COLO668 (cell line): ENCODE results near the gene C11orf24.
A peak's percentile ranks its signal among the peaks of the same experiment; 100 is the strongest.
"Not testable (repeated sequence)": the region's sequence is repeated elsewhere in the genome, so short reads cannot be mapped to it uniquely, and the experiment has no call there.

ENCODE experiments used
- DNase-seq: peaks from one replicate; lab custom pipeline; 2025; ENCODE audit not compliant: unreplicated experiment; lab: John Stamatoyannopoulos, UW

C11orf24 gene

DNA sequence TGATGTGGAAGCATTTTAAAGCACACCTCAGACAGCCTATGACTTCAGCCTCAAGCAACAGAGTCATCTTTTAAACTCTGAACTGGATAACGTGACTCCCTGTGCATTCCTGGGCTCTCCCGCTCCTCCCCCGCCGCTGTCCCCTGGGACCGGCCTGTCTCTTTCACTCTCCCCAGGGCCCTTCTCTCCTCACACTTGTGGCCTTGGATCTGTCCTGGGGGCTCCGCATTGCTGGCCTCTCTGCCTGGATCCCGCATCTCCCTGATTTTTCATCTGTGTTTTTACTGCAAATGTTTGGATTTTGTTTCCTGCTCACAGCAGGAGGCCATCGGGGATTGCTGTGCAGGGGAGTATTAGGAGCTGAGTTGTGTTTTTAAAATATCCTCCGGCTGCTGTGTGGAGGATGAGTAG is 15.4 kb downstream of the C11orf24 start:
- DNase-seq, result no peak

DNA sequence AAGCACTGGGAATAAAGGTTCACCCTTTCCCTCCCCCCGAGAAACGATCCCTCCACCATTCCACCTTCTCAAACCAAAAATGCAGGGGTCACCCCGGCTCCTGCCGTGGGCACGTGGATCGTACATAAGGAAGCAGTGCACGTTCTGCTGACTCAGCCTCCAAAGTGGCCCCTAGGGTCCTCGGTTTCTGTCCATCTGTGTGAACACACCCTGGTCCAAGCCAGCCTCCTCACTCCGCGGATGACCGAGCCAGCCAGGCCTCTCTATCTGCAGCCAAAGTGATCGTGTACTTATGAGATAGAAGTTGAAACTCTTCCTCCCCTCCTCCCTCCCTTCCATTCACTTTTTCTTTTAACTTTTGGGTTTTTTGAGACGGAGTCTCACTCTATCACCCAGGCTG is 16.2 kb downstream of the C11orf24 start:
- no peak for DNase-seq

- DNase-seq, result no peak
Observed at GRCh38 chr11:68254421-68254820, 17.4 kb downstream of the C11orf24 start.

GRCh38 chr11:68251765-68252164 is 20.0 kb downstream of the C11orf24 start:
- no peak for DNase-seq

GRCh38 chr11:68244912-68245311 is 26.9 kb downstream of the C11orf24 start:
- not testable (repeated sequence) for DNase-seq

DNA sequence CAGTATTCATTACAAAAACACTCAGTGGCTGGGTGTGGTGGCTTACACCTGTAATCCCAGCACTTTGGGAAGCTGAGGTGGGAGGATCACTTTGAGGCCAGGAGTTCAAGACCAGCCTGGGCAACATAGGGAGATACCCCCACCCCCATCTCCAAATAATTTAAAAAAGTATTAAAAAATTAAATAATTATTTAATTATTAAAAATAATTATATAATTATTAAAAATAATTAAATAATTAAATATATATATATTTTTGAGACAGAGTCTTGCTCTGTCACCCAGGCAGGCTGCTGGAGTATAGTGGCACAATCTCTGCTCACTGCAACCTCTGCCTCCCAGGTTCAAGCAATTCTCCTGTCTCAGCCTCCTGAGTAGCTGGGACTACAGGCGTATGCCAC is 27.9 kb downstream of the C11orf24 start:
- DNase-seq, result not testable (repeated sequence)

- DNase-seq, result no peak
Observed at GRCh38 chr11:68242616-68243015, 29.2 kb downstream of the C11orf24 start.

DNA sequence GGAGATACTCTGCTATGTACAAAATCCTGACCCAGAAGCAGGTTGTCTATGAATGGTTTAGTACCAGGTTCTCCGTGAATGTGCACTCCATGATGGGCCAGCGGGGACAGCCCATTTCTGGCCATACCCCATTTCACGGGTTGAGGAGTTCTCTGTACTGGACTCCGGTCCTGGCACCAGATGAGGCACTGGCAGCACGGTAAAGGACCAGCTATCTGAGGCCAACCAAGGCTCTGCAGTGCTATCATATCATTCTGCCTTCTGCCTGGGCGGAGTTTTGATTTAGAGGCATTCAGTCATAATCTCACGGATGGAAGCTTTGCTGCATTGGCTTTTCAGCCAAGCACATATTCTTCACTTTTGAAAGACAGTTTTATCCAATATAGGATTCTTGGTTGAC is 40.2 kb downstream of the C11orf24 start:
- DNase-seq, result no peak

- DNase-seq, result no peak
Observed at GRCh38 chr11:68229601-68230000, 42.2 kb downstream of the C11orf24 start.

DNA sequence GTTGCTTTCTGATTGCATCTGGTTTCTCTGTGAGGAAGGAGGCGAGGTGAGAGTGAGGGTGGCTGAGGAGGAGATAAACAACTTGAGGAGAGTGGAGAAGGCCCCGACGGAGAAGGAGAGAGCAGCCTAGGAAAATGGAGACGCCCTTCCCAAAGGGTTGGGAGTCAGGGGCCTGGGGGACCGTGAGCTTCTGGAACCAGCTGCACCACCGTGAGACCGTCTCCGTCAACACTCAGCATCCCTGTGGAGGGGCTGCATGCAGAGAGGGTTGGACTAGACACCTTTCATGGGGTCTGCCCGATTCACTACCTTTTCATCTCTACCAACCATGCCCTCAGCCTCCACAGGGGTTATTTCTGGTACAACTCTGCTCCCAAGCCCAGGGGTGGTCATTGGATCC is 45.4 kb downstream of the C11orf24 start:
- DNase-seq, result no peak

DNA sequence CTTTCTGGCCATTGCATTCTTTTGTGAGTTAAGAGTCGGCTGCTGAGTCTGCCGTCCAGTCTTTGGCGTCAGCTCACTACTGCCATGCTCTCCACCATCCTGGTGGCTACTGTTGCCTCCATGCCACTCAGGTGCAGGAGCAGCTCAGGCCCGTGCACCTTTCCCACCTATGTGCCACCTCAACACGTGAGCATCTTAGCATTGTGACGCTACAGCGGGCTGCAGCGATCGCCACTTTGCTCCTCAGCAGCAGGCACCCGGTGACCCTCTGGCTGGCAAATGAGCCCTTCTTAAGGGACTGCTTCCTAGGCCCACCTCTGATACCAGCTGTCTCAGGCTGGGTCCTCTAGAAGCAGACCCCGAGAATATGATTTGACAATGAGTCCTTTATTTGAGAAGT is 47.2 kb downstream of the C11orf24 start:
- no peak for DNase-seq

DNA sequence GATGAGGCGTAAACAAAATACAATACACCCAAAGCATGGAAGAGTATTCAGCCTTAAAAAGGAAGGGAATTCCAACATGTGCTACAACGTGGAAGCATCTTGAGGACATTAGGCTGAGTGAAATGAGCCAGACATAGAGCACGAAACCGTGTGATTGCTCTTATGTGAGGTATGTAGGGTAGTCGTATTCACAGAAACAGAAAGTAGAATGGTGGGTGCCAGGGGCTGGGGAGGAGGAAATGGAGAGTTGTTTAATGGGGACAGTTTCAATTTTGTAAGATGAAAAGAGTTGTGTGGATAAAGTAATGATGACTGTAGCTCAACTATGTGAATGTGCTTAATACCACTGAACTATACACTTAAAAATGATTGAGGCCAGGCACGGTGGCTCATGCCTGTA is 48.5 kb downstream of the C11orf24 start:
- no peak for DNase-seq

DNA sequence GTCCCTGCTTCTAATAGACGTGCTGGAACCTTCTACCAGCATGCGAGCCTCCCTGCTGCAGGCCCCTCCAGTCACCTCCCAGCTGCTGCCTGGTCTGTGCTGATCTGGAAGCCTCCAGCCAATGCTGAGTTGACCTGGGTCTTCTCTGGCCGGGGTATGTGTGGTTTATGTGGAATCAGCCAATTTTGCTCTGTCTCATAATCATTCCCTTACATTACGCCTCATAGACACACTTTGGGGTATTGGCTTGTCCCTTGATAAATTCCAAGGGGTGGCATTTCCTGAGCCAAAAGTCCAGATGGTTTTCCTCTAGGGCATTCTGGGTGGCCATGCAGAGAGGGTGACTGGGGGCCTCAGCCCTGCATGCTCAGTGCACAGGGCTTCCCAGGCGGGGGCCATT is 50.4 kb downstream of the C11orf24 start:
- no peak for DNase-seq

- DNase-seq, result peak; percentile 53
Observed at GRCh38 chr11:68216171-68216938, 55.4 kb downstream of the C11orf24 start.

DNA sequence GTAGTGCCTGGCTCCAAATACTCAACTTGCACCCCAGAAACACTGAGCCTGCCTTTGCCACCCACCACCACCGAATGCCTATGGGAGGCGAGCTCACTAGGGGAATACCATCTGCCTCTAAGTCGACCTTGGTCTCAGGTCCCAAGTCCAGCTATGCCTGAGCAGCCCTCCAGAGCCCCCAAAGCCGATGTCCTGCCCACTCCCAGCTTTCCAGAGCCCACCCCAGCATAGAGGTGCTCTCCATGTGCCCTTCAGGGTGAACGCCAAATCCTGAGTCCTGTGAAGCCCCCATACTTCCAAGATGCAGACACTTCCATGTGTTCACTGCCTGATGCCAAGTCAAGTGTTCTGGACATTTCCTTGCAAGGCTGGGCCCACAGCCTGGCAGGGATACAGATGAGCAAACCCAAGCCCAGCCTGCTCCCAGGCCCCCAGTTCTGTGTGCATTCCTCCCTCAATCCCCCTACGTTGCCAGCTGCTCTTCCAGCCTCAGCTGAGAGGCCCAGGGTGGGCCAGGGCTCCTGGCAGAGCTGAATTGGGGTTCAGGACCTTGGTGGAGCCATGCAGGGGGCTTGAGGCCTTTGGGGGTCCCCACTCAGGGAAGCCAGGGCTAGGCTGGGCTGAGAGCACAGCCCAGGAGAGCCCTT is 56.1 kb downstream of the C11orf24 start:
- no peak for DNase-seq

GRCh38 chr11:68215087-68215445 is 56.7 kb downstream of the C11orf24 start:
- DNase-seq, result no peak

GRCh38 chr11:68214173-68215086 is 57.3 kb downstream of the C11orf24 start:
- DNase-seq, result peak; percentile 37

DNA sequence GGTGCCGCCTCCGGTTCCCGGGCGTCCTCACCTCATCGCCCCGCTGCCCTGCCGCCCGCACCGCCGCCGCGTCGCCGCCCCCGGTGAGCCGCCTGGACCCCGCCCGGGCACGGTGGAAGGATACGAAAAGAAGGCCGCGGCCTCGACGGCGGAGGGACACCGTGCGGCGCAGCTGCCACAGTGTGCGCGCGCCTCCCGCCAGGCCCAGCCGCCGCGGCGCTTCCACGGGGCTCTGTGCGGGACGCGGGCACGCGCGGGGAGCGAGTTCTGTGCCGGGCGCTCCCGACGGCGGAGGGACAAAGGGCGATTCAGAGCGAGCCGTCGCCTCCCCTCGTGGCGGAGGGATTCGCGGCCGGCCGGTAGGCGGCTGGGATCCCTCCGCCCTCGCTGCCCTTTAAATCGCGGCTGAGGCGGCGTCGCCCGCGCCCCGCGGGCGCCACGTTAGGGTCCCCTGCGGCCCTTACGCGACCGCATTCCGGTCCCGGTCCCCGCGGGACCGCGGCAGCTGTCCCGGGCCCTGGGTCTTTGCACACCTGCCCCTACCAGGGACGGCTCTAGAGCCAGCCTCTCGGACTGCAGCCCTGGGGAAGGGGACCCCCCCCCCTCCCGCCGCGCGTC is 58.1 kb downstream of the C11orf24 start:
- peak; percentile 97 for DNase-seq

GRCh38 chr11:68213135-68213515 is 58.6 kb downstream of the C11orf24 start, which contains the start of gene KMT5B:
KMT5B (minus strand) TSS chr11:68213296; CDS start chr11:68190076, 23,220 bp downstream.
- DNase-seq, result peak; percentile 79

DNA sequence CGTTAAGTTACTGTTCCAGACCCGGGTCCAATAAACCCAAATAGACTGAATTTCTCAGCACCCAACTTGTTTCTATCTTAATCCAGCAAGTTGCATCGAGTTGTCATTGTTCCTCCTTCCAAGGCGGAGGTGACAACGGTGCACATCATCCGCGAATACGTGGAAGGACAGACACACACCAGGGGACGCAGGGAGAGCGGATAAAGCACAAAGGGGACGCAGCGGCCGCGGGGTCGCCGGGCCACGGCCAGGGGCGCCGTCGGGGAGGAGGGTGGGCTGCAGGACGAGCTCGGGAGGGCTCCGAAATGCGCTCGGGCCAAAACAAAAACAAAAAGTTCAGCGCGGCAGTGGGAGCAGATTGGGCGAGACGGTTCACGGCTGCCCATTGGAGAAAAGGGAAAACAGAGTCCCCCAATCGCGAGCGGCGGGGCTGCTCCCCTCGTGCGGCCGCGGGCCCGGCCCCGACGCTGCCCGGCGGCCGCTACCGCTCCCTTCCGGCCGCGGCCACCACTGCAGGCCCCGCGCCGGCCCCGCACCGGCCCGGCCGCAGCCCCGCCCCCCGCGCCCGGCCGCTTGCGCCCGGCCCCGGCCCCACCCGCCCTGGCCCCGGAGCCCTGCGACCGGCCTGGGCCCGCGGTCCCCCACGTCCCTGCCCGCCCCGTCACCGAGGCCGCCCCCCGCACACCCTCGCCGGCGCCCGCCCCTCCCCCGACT is 59.2 kb downstream of the C11orf24 start:
- peak; percentile 81 for DNase-seq

GRCh38 chr11:68211546-68211945 is 60.2 kb downstream of the C11orf24 start:
- peak; percentile 16 for DNase-seq
